ENCODE measurements around the gene TGFBR3.

- TF ChIP-seq POLR2A (IDR thresholded peaks at IDR 0.05; ENCODE audit: low read length): no peak
- no peak for TF ChIP-seq GATA1 (IDR thresholded peaks at IDR 0.05; ENCODE audit: low read depth, low read length)
These were observed 92.1 kb downstream of the TGFBR3 start for GRCh38 chr1:91793877-91794276.

Measured in erythroblast (primary cell).